IMR-90 (cell line): ENCODE measurements around the gene TF. TPM values are rescaled to one million over a fixed set of nuclear protein-coding genes. Genes with fewer than 3 reads are reported as not detected.

Source experiments
- ATAC-seq: fragments of 200-7000 bp; cut with Tn5 transposase; 2 replicates; pipeline ENCODE4 v1.9.1; 2020; ENCODE audit warnings: low read depth, mild to moderate bottlenecking, moderate library complexity
- BruUV-seq: library from RNA; stranded (reverse); fragments of 400-500 nt; replicated peaks from 2 replicates; lab custom pipeline; 2021; lab: Mats Ljungman, UMichigan
- CTCF ChIA-PET: fragments of 300-600 bp; formaldehyde crosslinking; extraction: SDS; loops from one replicate; lab custom pipeline; 2021; ENCODE audit warnings: antibody characterized with exemption; lab: Yijun Ruan, JAX
- POLR2A ChIA-PET: fragments of 300-600 bp; sonication (Branson Sonifier 250); formaldehyde crosslinking; loops from one replicate; lab custom pipeline; 2022; ENCODE audit warnings: antibody characterized with exemption; ENCODE audit not compliant: unreplicated experiment; lab: Charles Lee
- DNase-seq: peaks from one replicate; pipeline ENCODE4 v3.0.0; 2013
- H2AFZ ChIP-seq: replicated peaks from 2 replicates; pipeline ENCODE3; 2013; ENCODE audit warnings: low read length, mild to moderate bottlenecking; ENCODE audit not compliant: poor library complexity
- H2AK5ac ChIP-seq: 2 replicates; pipeline ENCODE4 v1.6.1; 2013; ENCODE audit warnings: low read depth, low read length, inconsistent platforms
- H2AK9ac ChIP-seq: replicated peaks from 2 replicates; pipeline ENCODE3; 2013; ENCODE audit warnings: mild to moderate bottlenecking, low read depth, low read length, moderate library complexity; ENCODE audit not compliant: poor library complexity
- H2BK120ac ChIP-seq: 2 replicates; pipeline ENCODE4 v1.6.1; 2013; ENCODE audit warnings: low read depth, low read length, inconsistent platforms
- H2BK15ac ChIP-seq: 3 replicates; pipeline ENCODE4 v1.6.1; 2013; ENCODE audit warnings: low read depth, low read length, inconsistent platforms
- H2BK20ac ChIP-seq: 2 replicates; pipeline ENCODE4 v1.6.1; 2013; ENCODE audit warnings: low read depth, mild to moderate bottlenecking, inconsistent platforms, low read length, moderate library complexity
- H2BK5ac ChIP-seq: 2 replicates; pipeline ENCODE4 v1.6.1; 2013; ENCODE audit warnings: mild to moderate bottlenecking, low read depth, low read length, inconsistent platforms; ENCODE audit not compliant: poor library complexity, severe bottlenecking
- H3K14ac ChIP-seq: replicated peaks from 2 replicates; pipeline ENCODE4 v1.6.1; 2013; ENCODE audit warnings: low read depth, low read length, inconsistent platforms
- H3K18ac ChIP-seq: 2 replicates; pipeline ENCODE4 v1.6.1; 2013; ENCODE audit warnings: low read depth, low read length, control low read depth
- H3K23ac ChIP-seq: 2 replicates; pipeline ENCODE4 v1.6.1; 2013; ENCODE audit warnings: low read depth, low read length, inconsistent platforms
- H3K27ac ChIP-seq: 2 replicates; pipeline ENCODE4 v1.5.1; 2013; ENCODE audit warnings: mild to moderate bottlenecking, control low read depth, low read length; ENCODE audit not compliant: insufficient read depth
- H3K27me3 ChIP-seq: 2 replicates; pipeline ENCODE4 v1.6.1; 2013; ENCODE audit warnings: low read length; ENCODE audit not compliant: control insufficient read depth, insufficient read depth
- H3K36me3 ChIP-seq: 2 replicates; pipeline ENCODE4 v1.6.1; 2013; ENCODE audit warnings: low read length, mixed read lengths; ENCODE audit not compliant: control insufficient read depth, insufficient read depth
- H3K4ac ChIP-seq: 2 replicates; pipeline ENCODE4 v1.6.1; 2013; ENCODE audit warnings: low read depth, low read length, inconsistent platforms
- H3K4me1 ChIP-seq: 2 replicates; pipeline ENCODE4 v1.6.1; 2013; ENCODE audit warnings: low read length, mixed read lengths; ENCODE audit not compliant: control insufficient read depth, insufficient read depth
- H3K4me2 ChIP-seq: 2 replicates; pipeline ENCODE4 v1.6.1; 2013; ENCODE audit warnings: low read depth, mild to moderate bottlenecking, control low read depth, low read length, moderate library complexity
- H3K4me3 ChIP-seq: 2 replicates; pipeline ENCODE4 v1.5.1; 2013; ENCODE audit warnings: low read depth, mild to moderate bottlenecking, control low read depth, low read length, moderate library complexity; ENCODE audit not compliant: insufficient read depth
- H3K56ac ChIP-seq: 2 replicates; pipeline ENCODE4 v1.6.1; 2013; ENCODE audit warnings: low read length, inconsistent platforms; ENCODE audit not compliant: insufficient read depth; ENCODE audit errors: extremely low read depth
- H3K79me1 ChIP-seq, 2 experiments: 2 replicates each; pipeline ENCODE4 v1.6.1; 2013; ENCODE audit warnings: low read length in 2 of 2, inconsistent platforms in 1 of 2, low read depth in 1 of 2
- H3K9ac ChIP-seq: 2 replicates; pipeline ENCODE4 v1.6.1; 2013; ENCODE audit warnings: low read depth, low read length, control low read depth
- H3K9me1 ChIP-seq: 2 replicates; pipeline ENCODE4 v1.6.1; 2013; ENCODE audit warnings: low read length, inconsistent platforms; ENCODE audit not compliant: insufficient read depth
- H3K9me3 ChIP-seq: 2 replicates; pipeline ENCODE4 v1.6.1; 2013; ENCODE audit warnings: low read length; ENCODE audit not compliant: control insufficient read depth, insufficient read depth
- H4K20me1 ChIP-seq: 2 replicates; pipeline ENCODE4 v1.6.1; 2013; ENCODE audit warnings: low read length, inconsistent platforms; ENCODE audit not compliant: insufficient read depth
- H4K5ac ChIP-seq: 2 replicates; pipeline ENCODE4 v1.6.1; 2013; ENCODE audit warnings: mild to moderate bottlenecking, low read depth, low read length, control low read depth
- H4K8ac ChIP-seq, 2 experiments: 2 replicates each; pipeline ENCODE4 v1.6.1; 2013; ENCODE audit warnings: low read depth in 2 of 2, low read length in 2 of 2, control low read depth in 1 of 2, inconsistent platforms in 1 of 2
- H4K91ac ChIP-seq: 2 replicates; pipeline ENCODE4 v1.6.1; 2013; ENCODE audit warnings: low read depth, low read length, inconsistent platforms; ENCODE audit not compliant: insufficient read depth
- BHLHE40 ChIP-seq: fragments of 150-350 bp; IDR thresholded peaks from 2 replicates; pipeline ENCODE4 v1.6.1; 2016; ENCODE audit warnings: mild to moderate bottlenecking, low read depth, low read length
- CEBPB ChIP-seq: IDR thresholded peaks from 2 replicates; pipeline ENCODE4 v1.6.1; 2012; ENCODE audit warnings: low read depth, low read length, improper control_type of control experiment
- CHD1 ChIP-seq: IDR thresholded peaks from 2 replicates; pipeline ENCODE4 v1.6.1; 2012; ENCODE audit warnings: low read depth, low read length, improper control_type of control experiment
- FOS ChIP-seq: fragments of 150-350 bp; IDR thresholded peaks from 2 replicates; pipeline ENCODE4 v1.6.1; 2016; ENCODE audit warnings: low read depth, low read length
- MAFK ChIP-seq: IDR thresholded peaks from 2 replicates; pipeline ENCODE4 v1.6.1; 2012; ENCODE audit warnings: low read depth, low read length, improper control_type of control experiment
- MAZ ChIP-seq: IDR thresholded peaks from 2 replicates; pipeline ENCODE4 v1.6.1; 2012; ENCODE audit warnings: low read depth, mild to moderate bottlenecking, low read length, improper control_type of control experiment, moderate library complexity, borderline replicate concordance
- MXI1 ChIP-seq: IDR thresholded peaks from 2 replicates; pipeline ENCODE4 v1.6.1; 2012; ENCODE audit warnings: low read depth, mild to moderate bottlenecking, low read length, moderate library complexity, borderline replicate concordance
- NFE2L2 ChIP-seq: fragments of 150-350 bp; IDR thresholded peaks from 2 replicates; pipeline ENCODE4 v1.6.1; 2016; ENCODE audit warnings: low read depth, mild to moderate bottlenecking, low read length
- POLR2A ChIP-seq: IDR thresholded peaks from 2 replicates; pipeline ENCODE4 v1.6.1; 2012; ENCODE audit warnings: mild to moderate bottlenecking, low read depth, low read length
- RAD21 ChIP-seq: IDR thresholded peaks from 2 replicates; pipeline ENCODE4 v1.6.1; 2012; ENCODE audit warnings: low read length, improper control_type of control experiment
- RCOR1 ChIP-seq: IDR thresholded peaks from 2 replicates; pipeline ENCODE4 v1.6.1; 2012; ENCODE audit warnings: mild to moderate bottlenecking, low read length, improper control_type of control experiment; ENCODE audit not compliant: insufficient replicate concordance
- RFX5 ChIP-seq: IDR thresholded peaks from 2 replicates; pipeline ENCODE4 v1.8.0; 2012; ENCODE audit warnings: low read depth, mild to moderate bottlenecking, low read length, moderate library complexity
- SMC3 ChIP-seq: fragments of 150-350 bp; IDR thresholded peaks from 2 replicates; pipeline ENCODE4 v1.6.1; 2016; ENCODE audit warnings: low read depth, mild to moderate bottlenecking, antibody characterized with exemption, low read length, moderate library complexity
- USF2 ChIP-seq: fragments of 150-350 bp; IDR thresholded peaks from 2 replicates; pipeline ENCODE4 v1.6.1; 2017; ENCODE audit warnings: mild to moderate bottlenecking, antibody characterized with exemption, low read length, low read depth
- WGBS, 2 experiments: methylation state at CpG; one replicate each; pipeline versions ENCODE4 v1.1.5 to v1.1.7; 2013; ENCODE audit warnings: missing lambda C conversion rate in 2 of 2; ENCODE audit not compliant: insufficient read length in 1 of 2; ENCODE audit errors: extremely low coverage in 2 of 2; 5-methylcytosine and 5-hydroxymethylcytosine counted together
- dilution Hi-C: fragments of 300-500 bp; cut with HindIII; formaldehyde crosslinking; loops from one replicate; pipeline ENCODE4 v1.14.3; 2018; ENCODE audit warnings: low sequenced_read_pairs; ENCODE audit not compliant: unreplicated experiment
- in situ Hi-C: fragments of 300-500 bp; cut with MboI; formaldehyde crosslinking; loops from 3 replicates; pipeline ENCODE4 v1.14.3; 2019; ENCODE audit warnings: low sequenced_read_pairs, inconsistent platforms, mixed read lengths
- intact Hi-C: fragments of 100-400 bp; cut with micrococcal nuclease; formaldehyde crosslinking; loops from 2 replicates; pipeline ENCODE4 v1.10.0; 2022
- polyA plus RNA-seq, 3 experiments: library from polyadenylated mRNA; depleted of rRNA; stranded (reverse); fragments of >200 nt; gene quantifications; 2 replicates each; pipeline ENCODE4 v1.2.3, GENCODE V29; 2012; ENCODE audit warnings: low replicate concordance in 1 of 3
- total RNA-seq: library from RNA; depleted of rRNA; stranded (reverse); fragments of >200 nt; gene quantifications from 2 replicates; pipeline ENCODE4 v1.2.3, GENCODE V29; 2012
- TF ChIP-seq, protein P1 (sequence below): conservative IDR thresholded peaks from 2 replicates; pipeline ENCODE4 v1.5.1; 2012; ENCODE audit warnings: mild to moderate bottlenecking, low read depth, low read length, improper control_type of control experiment

TF gene
- total and polyA plus RNA-seq, 2 of the 4 experiments (the other 2 are of a cell fraction) = 0.07 TPM; not detected in 1

DNA sequence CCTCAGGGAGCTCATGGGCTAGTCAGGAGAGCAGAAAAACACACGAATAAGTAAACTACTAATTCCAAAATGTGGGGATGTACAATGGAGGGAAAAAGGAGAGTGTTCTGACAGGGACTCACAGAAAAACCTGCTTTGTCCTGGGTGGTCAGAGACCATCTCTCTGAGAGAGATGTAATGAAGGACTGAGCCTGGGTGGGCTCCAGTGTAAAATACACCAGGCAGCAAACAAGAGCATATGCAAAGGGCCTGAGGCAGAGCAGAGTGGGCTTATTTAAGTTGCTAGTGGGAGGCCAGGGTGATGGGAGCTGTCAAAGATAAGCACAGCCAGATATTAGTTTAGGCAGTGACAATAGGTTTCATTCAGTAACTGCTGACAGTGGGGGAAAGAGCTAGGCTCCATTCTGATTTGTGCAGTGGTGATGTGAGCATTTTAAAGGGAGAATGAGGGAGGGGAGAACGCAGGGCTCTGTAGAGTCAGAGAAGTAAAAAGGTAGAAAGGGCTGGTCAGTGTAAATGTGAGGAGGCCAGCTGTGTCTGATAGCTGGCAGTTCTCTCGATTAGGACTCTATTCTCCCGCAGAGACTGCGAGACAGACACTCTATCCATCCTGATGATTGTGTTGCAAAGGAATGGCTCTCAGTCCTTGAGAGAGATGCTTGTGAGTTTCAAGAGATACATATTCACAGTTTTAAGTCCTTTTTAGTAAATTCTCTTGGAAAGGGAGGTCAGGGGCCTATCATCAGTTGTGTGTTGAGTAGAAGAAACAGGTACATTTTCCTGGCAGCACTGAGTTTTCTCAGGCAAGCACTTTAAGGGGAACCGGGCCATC lies 3.5 kb downstream of the TF start (continued):
- TF ChIP-seq RFX5 = no peak

DNA sequence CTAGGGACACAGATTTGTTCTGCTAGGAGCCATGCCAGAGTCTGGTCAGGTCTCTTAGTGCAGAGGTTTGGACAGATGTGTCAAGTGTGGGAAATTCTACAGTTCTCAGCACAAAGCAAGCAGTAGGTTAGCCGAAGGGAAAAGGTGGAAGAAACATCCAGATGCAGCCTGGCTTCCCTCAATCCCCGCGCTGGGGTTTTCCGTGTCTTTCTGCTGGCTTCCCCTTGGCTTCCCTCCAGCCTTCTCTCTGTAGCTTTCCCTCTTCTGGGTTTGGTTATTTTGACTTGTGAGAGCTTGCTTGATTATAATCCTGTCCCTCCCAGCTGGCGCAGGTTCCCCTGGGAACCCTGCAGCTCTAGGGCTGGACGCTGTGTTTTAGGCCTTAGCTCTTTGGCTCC lies 4.1 kb downstream of the TF start:
- H2BK15ac ChIP-seq = no peak overlapping the region
- TF ChIP-seq CHD1 (no peak), SMC3 (no peak), NFE2L2 (no peak), USF2 (no peak), POLR2A (no peak), CEBPB (no peak), BHLHE40 (no peak), RFX5 (no peak), MAZ (no peak), MAFK (no peak), RCOR1 (no peak), FOS (no peak), MXI1 (no peak), RAD21 (no peak)
- TF ChIP-seq, protein P1, sequence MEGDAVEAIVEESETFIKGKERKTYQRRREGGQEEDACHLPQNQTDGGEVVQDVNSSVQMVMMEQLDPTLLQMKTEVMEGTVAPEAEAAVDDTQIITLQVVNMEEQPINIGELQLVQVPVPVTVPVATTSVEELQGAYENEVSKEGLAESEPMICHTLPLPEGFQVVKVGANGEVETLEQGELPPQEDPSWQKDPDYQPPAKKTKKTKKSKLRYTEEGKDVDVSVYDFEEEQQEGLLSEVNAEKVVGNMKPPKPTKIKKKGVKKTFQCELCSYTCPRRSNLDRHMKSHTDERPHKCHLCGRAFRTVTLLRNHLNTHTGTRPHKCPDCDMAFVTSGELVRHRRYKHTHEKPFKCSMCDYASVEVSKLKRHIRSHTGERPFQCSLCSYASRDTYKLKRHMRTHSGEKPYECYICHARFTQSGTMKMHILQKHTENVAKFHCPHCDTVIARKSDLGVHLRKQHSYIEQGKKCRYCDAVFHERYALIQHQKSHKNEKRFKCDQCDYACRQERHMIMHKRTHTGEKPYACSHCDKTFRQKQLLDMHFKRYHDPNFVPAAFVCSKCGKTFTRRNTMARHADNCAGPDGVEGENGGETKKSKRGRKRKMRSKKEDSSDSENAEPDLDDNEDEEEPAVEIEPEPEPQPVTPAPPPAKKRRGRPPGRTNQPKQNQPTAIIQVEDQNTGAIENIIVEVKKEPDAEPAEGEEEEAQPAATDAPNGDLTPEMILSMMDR = no peak

More for the DNA sequence above, 4.1 kb downstream of the TF start:
- Histone ChIP-seq H4K91ac (no peak overlapping the region), H2AFZ (no peak overlapping the region), H4K8ac (no peak overlapping the region), H2AK9ac (no peak overlapping the region), H3K4ac (no peak overlapping the region), H3K4me2 (no peak overlapping the region), H3K9ac (no peak overlapping the region), H3K9me3 (no peaks in the 10 kb centered on the region), H3K56ac (no peak overlapping the region), H2BK20ac (no peak overlapping the region), H3K9me1 (no peaks in the 10 kb centered on the region), H4K20me1 (no peaks in the 10 kb centered on the region), H3K36me3 (no peaks in the 10 kb centered on the region), H2BK120ac (no peak overlapping the region), H2BK5ac (no peak overlapping the region), H3K4me3 (no peak overlapping the region), H3K18ac (no peak overlapping the region), H3K14ac (no peak overlapping the region), H3K4me1 (no peaks in the 10 kb centered on the region), H3K27ac (no peak overlapping the region), H3K27me3 (peaks cover 38% of the 10 kb centered on the region), H4K5ac (no peak overlapping the region), H3K79me1 (no peaks in the 10 kb centered on the region), H2AK5ac (no peak overlapping the region), H3K23ac (no peak overlapping the region)
- no peak for DNase-seq
- dilution Hi-C loops = no loop called here
- no CpG with 5 or more reads among the region's 6 CpGs for WGBS, 2 experiments
- no peak for ATAC-seq
- ChIA-PET CTCF (no interaction called here), POLR2A (no interaction called here)
- in situ Hi-C loops = no loop called here
- intact Hi-C loops = no loop called here
- no TSS peak for BruUV-seq
